IMR-90 (cell line): ENCODE results near the gene MLKL. TPM values are rescaled to one million over a fixed set of nuclear protein-coding genes. Genes with fewer than 3 reads are reported as not detected.
"Not testable (repeated sequence)": the region's sequence is repeated elsewhere in the genome, so short reads cannot be mapped to it uniquely, and the experiment has no call there.

ENCODE experiments used
- ATAC-seq: fragments of 200-7000 bp; cut with Tn5 transposase; 2 replicates; pipeline ENCODE4 v1.9.1; 2020; ENCODE audit warnings: low read depth, mild to moderate bottlenecking, moderate library complexity
- BruUV-seq: library from RNA; stranded (reverse); fragments of 400-500 nt; replicated peaks from 2 replicates; lab custom pipeline; 2021; lab: Mats Ljungman, UMichigan
- CTCF ChIA-PET: fragments of 300-600 bp; formaldehyde crosslinking; extraction: SDS; loops from one replicate; lab custom pipeline; 2021; ENCODE audit warnings: antibody characterized with exemption; lab: Yijun Ruan, JAX
- POLR2A ChIA-PET: fragments of 300-600 bp; sonication (Branson Sonifier 250); formaldehyde crosslinking; loops from one replicate; lab custom pipeline; 2022; ENCODE audit warnings: antibody characterized with exemption; ENCODE audit not compliant: unreplicated experiment; lab: Charles Lee
- DNase-seq: peaks from one replicate; pipeline ENCODE4 v3.0.0; 2013
- H2AFZ ChIP-seq: replicated peaks from 2 replicates; pipeline ENCODE3; 2013; ENCODE audit warnings: low read length, mild to moderate bottlenecking; ENCODE audit not compliant: poor library complexity
- H2AK5ac ChIP-seq: 2 replicates; pipeline ENCODE4 v1.6.1; 2013; ENCODE audit warnings: low read depth, low read length, inconsistent platforms
- H2AK9ac ChIP-seq: replicated peaks from 2 replicates; pipeline ENCODE3; 2013; ENCODE audit warnings: mild to moderate bottlenecking, low read depth, low read length, moderate library complexity; ENCODE audit not compliant: poor library complexity
- H2BK120ac ChIP-seq: 2 replicates; pipeline ENCODE4 v1.6.1; 2013; ENCODE audit warnings: low read depth, low read length, inconsistent platforms
- H2BK15ac ChIP-seq: 3 replicates; pipeline ENCODE4 v1.6.1; 2013; ENCODE audit warnings: low read depth, low read length, inconsistent platforms
- H2BK20ac ChIP-seq: 2 replicates; pipeline ENCODE4 v1.6.1; 2013; ENCODE audit warnings: low read depth, mild to moderate bottlenecking, inconsistent platforms, low read length, moderate library complexity
- H2BK5ac ChIP-seq: 2 replicates; pipeline ENCODE4 v1.6.1; 2013; ENCODE audit warnings: mild to moderate bottlenecking, low read depth, low read length, inconsistent platforms; ENCODE audit not compliant: poor library complexity, severe bottlenecking
- H3K14ac ChIP-seq: replicated peaks from 2 replicates; pipeline ENCODE4 v1.6.1; 2013; ENCODE audit warnings: low read depth, low read length, inconsistent platforms
- H3K18ac ChIP-seq: 2 replicates; pipeline ENCODE4 v1.6.1; 2013; ENCODE audit warnings: low read depth, low read length, control low read depth
- H3K23ac ChIP-seq: 2 replicates; pipeline ENCODE4 v1.6.1; 2013; ENCODE audit warnings: low read depth, low read length, inconsistent platforms
- H3K27ac ChIP-seq: 2 replicates; pipeline ENCODE4 v1.5.1; 2013; ENCODE audit warnings: mild to moderate bottlenecking, control low read depth, low read length; ENCODE audit not compliant: insufficient read depth
- H3K27me3 ChIP-seq: 2 replicates; pipeline ENCODE4 v1.6.1; 2013; ENCODE audit warnings: low read length; ENCODE audit not compliant: control insufficient read depth, insufficient read depth
- H3K36me3 ChIP-seq: 2 replicates; pipeline ENCODE4 v1.6.1; 2013; ENCODE audit warnings: low read length, mixed read lengths; ENCODE audit not compliant: control insufficient read depth, insufficient read depth
- H3K4ac ChIP-seq: 2 replicates; pipeline ENCODE4 v1.6.1; 2013; ENCODE audit warnings: low read depth, low read length, inconsistent platforms
- H3K4me1 ChIP-seq: 2 replicates; pipeline ENCODE4 v1.6.1; 2013; ENCODE audit warnings: low read length, mixed read lengths; ENCODE audit not compliant: control insufficient read depth, insufficient read depth
- H3K4me2 ChIP-seq: 2 replicates; pipeline ENCODE4 v1.6.1; 2013; ENCODE audit warnings: low read depth, mild to moderate bottlenecking, control low read depth, low read length, moderate library complexity
- H3K4me3 ChIP-seq: 2 replicates; pipeline ENCODE4 v1.5.1; 2013; ENCODE audit warnings: low read depth, mild to moderate bottlenecking, control low read depth, low read length, moderate library complexity; ENCODE audit not compliant: insufficient read depth
- H3K56ac ChIP-seq: 2 replicates; pipeline ENCODE4 v1.6.1; 2013; ENCODE audit warnings: low read length, inconsistent platforms; ENCODE audit not compliant: insufficient read depth; ENCODE audit errors: extremely low read depth
- H3K79me1 ChIP-seq, 2 experiments: 2 replicates each; pipeline ENCODE4 v1.6.1; 2013; ENCODE audit warnings: low read length in 2 of 2, inconsistent platforms in 1 of 2, low read depth in 1 of 2
- H3K9ac ChIP-seq: 2 replicates; pipeline ENCODE4 v1.6.1; 2013; ENCODE audit warnings: low read depth, low read length, control low read depth
- H3K9me1 ChIP-seq: 2 replicates; pipeline ENCODE4 v1.6.1; 2013; ENCODE audit warnings: low read length, inconsistent platforms; ENCODE audit not compliant: insufficient read depth
- H3K9me3 ChIP-seq: 2 replicates; pipeline ENCODE4 v1.6.1; 2013; ENCODE audit warnings: low read length; ENCODE audit not compliant: control insufficient read depth, insufficient read depth
- H4K20me1 ChIP-seq: 2 replicates; pipeline ENCODE4 v1.6.1; 2013; ENCODE audit warnings: low read length, inconsistent platforms; ENCODE audit not compliant: insufficient read depth
- H4K5ac ChIP-seq: 2 replicates; pipeline ENCODE4 v1.6.1; 2013; ENCODE audit warnings: mild to moderate bottlenecking, low read depth, low read length, control low read depth
- H4K8ac ChIP-seq, 2 experiments: 2 replicates each; pipeline ENCODE4 v1.6.1; 2013; ENCODE audit warnings: low read depth in 2 of 2, low read length in 2 of 2, control low read depth in 1 of 2, inconsistent platforms in 1 of 2
- H4K91ac ChIP-seq: 2 replicates; pipeline ENCODE4 v1.6.1; 2013; ENCODE audit warnings: low read depth, low read length, inconsistent platforms; ENCODE audit not compliant: insufficient read depth
- WGBS, 2 experiments: methylation state at CpG; one replicate each; pipeline versions ENCODE4 v1.1.5 to v1.1.7; 2013; ENCODE audit warnings: missing lambda C conversion rate in 2 of 2; ENCODE audit not compliant: insufficient read length in 1 of 2; ENCODE audit errors: extremely low coverage in 2 of 2; 5-methylcytosine and 5-hydroxymethylcytosine counted together
- dilution Hi-C: fragments of 300-500 bp; cut with HindIII; formaldehyde crosslinking; loops from one replicate; pipeline ENCODE4 v1.14.3; 2018; ENCODE audit warnings: low sequenced_read_pairs; ENCODE audit not compliant: unreplicated experiment
- in situ Hi-C: fragments of 300-500 bp; cut with MboI; formaldehyde crosslinking; loops from 3 replicates; pipeline ENCODE4 v1.14.3; 2019; ENCODE audit warnings: low sequenced_read_pairs, inconsistent platforms, mixed read lengths
- intact Hi-C: fragments of 100-400 bp; cut with micrococcal nuclease; formaldehyde crosslinking; loops from 2 replicates; pipeline ENCODE4 v1.10.0; 2022
- polyA plus RNA-seq, 3 experiments: library from polyadenylated mRNA; depleted of rRNA; stranded (reverse); fragments of >200 nt; gene quantifications; 2 replicates each; pipeline ENCODE4 v1.2.3, GENCODE V29; 2012; ENCODE audit warnings: low replicate concordance in 1 of 3
- total RNA-seq: library from RNA; depleted of rRNA; stranded (reverse); fragments of >200 nt; gene quantifications from 2 replicates; pipeline ENCODE4 v1.2.3, GENCODE V29; 2012

MLKL gene
- total and polyA plus RNA-seq, 2 of the 4 experiments (the other 2 are of a cell fraction): 3.6 to 4.5 TPM

DNA sequence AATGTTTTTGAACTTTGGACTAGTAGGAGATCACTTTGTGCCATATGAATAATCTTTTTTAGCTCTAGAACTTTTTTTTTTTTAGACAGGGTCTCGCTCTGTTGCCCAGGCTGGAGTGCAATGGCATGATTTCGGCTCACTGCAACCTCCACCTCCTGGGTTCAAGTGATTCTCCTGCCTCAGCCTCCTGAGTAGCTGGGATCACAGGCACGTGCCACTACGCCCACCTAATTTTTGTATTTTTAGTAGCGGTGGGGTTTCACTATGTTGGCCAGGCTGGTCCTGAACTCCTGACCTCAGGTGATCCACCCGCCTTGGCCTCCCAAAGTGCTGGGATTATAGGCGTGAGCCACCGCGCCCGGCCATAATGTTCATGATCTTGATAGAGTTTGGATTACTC lies 31.8 kb downstream of the MLKL start:
- H2AK5ac ChIP-seq, intact Hi-C loops: not testable (repeated sequence)
- peaks cover 9 to 10% of the 10 kb centered on the region in 2 experiments for H3K79me1 ChIP-seq

More for the DNA sequence above, 31.8 kb downstream of the MLKL start:
- H3K56ac ChIP-seq, POLR2A ChIA-PET, H4K5ac ChIP-seq, in situ Hi-C loops, ATAC-seq, H3K4me1 ChIP-seq, H3K4me2 ChIP-seq, DNase-seq, H3K27me3 ChIP-seq, dilution Hi-C loops, H3K27ac ChIP-seq, H2BK20ac ChIP-seq, H4K8ac ChIP-seq, H3K9ac ChIP-seq, H4K20me1 ChIP-seq, H2BK120ac ChIP-seq, H3K9me3 ChIP-seq, H2AFZ ChIP-seq, H2BK15ac ChIP-seq, BruUV-seq, H3K9me1 ChIP-seq, H2AK9ac ChIP-seq, H3K18ac ChIP-seq, H3K23ac ChIP-seq, CTCF ChIA-PET, H3K14ac ChIP-seq, H3K4ac ChIP-seq, H4K91ac ChIP-seq, H3K4me3 ChIP-seq, H2BK5ac ChIP-seq: not testable (repeated sequence)
- H3K36me3 ChIP-seq: peaks cover 11% of the 10 kb centered on the region
- no CpG with 5 or more reads among the region's 10 CpGs for WGBS, 2 experiments
